ENCODE results near the gene SLC10A1.
"Not testable (repeated sequence)": the region's sequence is repeated elsewhere in the genome, so short reads cannot be mapped to it uniquely, and the experiment has no call there.

Gene SLC10A1

DNA sequence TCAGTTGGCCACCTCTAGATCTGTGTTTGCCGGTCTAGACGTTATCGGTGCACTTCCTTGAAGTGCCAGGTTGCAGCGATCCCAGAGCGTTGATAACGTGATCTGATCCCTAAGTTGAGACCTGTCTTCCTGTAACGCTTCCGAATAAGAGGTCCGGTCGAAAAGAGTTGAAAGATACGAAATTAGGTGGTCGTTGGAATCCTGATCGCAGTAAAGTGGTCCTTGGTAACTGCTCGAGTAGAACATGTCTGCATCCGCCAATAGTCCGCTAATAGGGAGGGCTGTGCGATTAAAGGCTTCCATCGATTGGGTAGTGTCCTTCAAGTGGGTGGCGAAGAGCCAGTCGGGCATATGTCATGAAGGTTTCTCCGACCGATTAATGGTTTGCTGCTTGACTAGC, 27.4 kb downstream of the SLC10A1 start:
- no peak for DNase-seq (ENCODE audit: low spot score)

DNA sequence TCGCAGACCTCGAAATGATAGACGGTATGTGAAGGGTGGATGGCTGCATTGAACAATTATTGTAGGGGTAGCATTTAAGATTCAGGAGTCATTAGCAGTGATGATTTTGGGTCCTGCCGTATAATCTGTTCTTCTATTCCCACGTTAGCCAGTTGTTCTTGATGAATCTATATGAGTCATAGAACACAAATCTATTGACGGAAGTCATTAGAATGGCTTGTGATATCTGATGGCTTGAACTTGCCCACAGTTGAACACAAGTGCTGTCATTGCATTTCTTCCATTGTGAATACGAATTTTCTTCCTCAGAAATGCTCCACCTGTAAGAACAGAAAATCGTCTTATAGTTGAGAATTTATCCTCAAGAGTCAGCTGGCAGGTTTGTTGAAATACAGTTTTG, 28.2 kb downstream of the SLC10A1 start:
- DNase-seq (ENCODE audit: low spot score), result no peak

GRCh38 chr14:69767369-69767999, 29.6 kb downstream of the SLC10A1 start:
- peak; percentile 91 for DNase-seq (ENCODE audit: low spot score)

GRCh38 chr14:69766984-69767368, 30.1 kb downstream of the SLC10A1 start, which contains the start of gene SRSF5:
TSS of gene SRSF5 (plus strand) at chr14:69767142. CDS start at chr14:69768157, 1,015 bp downstream.
- DNase-seq (ENCODE audit: low spot score), result peak; percentile 93

GRCh38 chr14:69763761-69764510, 33.1 kb downstream of the SLC10A1 start:
- DNase-seq (ENCODE audit: low spot score), result no peak

DNA sequence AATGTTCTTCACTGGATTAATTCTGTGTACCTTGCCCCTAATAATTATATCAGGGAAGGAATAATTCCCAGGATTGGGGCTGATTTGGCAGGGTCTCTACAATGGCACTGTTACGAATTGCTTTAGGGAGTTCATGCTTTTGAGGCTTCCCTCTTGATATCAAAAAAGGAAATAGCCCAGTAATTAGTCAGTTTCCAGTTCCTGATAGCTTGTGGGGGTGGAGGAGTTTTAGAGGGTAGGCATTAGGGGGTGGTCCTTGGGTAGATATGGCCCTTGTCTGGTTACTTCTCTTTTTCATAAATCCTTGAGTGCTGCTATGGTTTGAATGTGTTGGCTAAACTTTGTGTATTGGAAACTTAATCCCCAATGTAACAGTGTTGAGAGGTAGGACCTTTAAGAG, 36.2 kb downstream of the SLC10A1 start:
- no peak for DNase-seq (ENCODE audit: low spot score)

- DNase-seq (ENCODE audit: low spot score), result no peak
Measured at GRCh38 chr14:69756298-69756697, 40.7 kb downstream of the SLC10A1 start.

- no peak for DNase-seq (ENCODE audit: low spot score)
Measured at GRCh38 chr14:69755784-69756183, 41.3 kb downstream of the SLC10A1 start.

GRCh38 chr14:69755296-69755695, 41.7 kb downstream of the SLC10A1 start:
- DNase-seq (ENCODE audit: low spot score), result no peak

DNA sequence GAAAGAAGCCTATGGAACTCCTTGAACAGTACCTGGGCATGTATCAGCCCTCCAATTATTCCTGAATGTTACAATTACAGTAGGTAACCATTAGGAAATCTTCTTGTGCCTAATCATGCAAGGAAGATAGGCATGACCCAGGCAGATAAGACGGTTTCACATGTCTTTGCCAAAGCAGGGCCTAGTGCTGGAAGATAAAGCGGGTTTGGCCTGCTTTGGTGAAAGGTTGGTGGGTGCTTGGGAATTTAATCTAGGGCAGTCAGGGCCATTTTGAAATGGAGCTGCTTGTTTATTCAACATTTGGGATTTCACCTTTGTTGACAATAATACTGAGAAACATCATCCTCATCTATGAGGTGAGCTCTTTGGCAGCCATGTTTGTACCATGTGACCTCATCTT, 42.6 kb downstream of the SLC10A1 start:
- DNase-seq (ENCODE audit: low spot score), result no peak

DNA sequence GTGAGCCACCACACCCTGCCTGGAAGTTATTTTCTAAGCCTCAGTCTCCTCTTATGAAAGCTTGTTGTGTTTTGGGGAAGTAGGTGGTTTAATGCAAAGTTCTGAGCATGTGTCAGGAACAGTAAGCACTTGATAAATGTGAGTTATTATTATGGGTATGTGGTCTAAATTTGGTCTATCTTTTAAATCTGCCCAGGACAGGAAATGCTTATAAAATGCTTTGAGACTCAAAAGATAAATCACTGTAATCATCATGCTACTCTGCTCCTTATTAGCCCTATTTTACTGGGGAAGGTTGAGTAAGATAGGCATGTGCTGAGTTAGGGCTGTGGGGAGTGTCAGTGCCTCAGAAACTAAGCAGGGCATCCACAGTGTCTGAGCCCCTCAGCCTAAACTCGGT, 43.2 kb downstream of the SLC10A1 start:
- no peak for DNase-seq (ENCODE audit: low spot score)

DNA sequence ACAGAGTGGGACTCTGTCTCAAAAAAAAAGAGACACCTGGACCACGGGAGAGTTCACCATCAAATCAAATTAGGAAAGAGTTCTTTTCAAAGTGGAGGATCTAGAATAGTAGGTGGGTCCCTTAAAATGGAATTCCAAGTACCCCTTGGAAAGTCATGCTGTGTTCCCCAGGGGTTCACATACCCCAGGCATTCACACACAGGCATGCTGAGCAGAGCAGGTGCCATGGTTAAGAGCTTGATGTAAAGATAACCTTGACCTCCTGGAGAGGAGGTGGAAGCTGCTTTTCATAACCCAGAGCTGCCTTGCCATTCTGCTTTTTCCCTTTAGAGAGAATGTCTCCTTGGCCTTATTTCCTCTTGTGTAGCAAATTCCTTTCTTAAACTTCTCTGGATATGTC, 44.3 kb downstream of the SLC10A1 start:
- no peak for DNase-seq (ENCODE audit: low spot score)

- DNase-seq (ENCODE audit: low spot score), result no peak
Measured at GRCh38 chr14:69750495-69750894, 46.5 kb downstream of the SLC10A1 start.

GRCh38 chr14:69749956-69750355, 47.1 kb downstream of the SLC10A1 start:
- no peak for DNase-seq (ENCODE audit: low spot score)

GRCh38 chr14:69741055-69741454, 56.0 kb downstream of the SLC10A1 start:
- DNase-seq (ENCODE audit: low spot score), result no peak

- DNase-seq (ENCODE audit: low spot score), result not testable (repeated sequence)
Measured at GRCh38 chr14:69736405-69736804, 60.6 kb downstream of the SLC10A1 start.

DNA sequence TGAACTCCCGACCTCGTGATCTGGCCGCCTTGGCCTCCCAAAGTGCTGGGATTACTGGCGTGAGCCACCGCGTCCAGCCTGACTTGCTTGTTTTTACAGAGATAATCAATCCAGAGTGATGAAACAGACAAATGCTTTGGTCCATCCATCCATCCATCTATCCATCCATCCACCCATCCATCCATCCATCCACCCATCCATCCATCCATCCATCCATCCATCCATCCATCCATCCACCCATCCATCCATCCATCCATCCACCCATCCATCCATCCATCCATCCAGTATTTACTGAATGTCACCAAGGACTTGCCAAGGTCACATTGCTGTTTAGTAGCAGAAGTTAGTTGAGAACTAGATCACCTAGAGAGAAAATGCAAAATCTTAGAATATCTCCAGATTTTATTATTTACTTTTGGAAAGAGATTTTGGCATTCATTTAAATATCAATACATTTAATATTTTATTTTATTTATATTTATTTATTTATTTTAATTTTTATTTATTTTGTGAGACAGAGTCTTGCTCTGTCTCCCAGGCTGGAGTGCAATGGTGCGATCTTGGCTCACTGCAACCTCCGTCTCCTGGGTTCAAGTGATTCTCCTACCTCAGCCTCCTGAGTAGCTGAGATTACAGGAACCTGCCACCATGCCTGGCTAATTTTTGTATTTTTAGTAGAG, 65.0 kb downstream of the SLC10A1 start:
- not testable (repeated sequence) for DNase-seq (ENCODE audit: low spot score)

DNA sequence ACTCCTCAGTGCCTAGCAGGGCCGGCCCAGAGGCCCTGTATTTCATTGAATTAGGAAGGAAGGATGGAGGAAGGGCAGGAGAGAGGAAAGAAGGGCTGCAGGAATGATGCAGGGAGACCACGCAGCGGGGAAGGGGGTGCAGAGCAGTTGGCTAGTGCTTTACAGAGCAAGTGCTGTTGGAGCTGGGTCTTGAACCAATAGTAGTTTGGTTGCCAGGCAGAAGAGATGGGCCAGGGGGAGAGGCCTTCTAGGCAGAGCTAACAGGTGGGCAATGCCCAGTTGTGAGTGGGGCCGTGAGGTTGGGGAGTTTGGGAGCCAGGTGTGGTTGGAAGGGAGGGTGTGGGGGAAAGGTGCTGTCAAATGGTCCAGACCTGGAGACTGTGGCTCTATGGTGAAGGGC, 69.2 kb downstream of the SLC10A1 start:
- no peak for DNase-seq (ENCODE audit: low spot score)

GRCh38 chr14:69726761-69727511, 70.1 kb downstream of the SLC10A1 start:
- peak; percentile 88 for DNase-seq (ENCODE audit: low spot score)

All from CD4-positive, alpha-beta T cell treated with Interleukin-15 for 4 hours (primary cell).